Stimulated activated CD8-positive, alpha-beta memory T cell treated with anti-CD3 and anti-CD28 coated beads, Interleukin-12 subunit alpha, Interleukin-12 subunit beta, amount 100 ng/mL, for 24 hours (primary cell): Measurements from ENCODE around the gene PCDHA3.
"Not testable (repeated sequence)": the region's sequence is repeated elsewhere in the genome, so short reads cannot be mapped to it uniquely, and the experiment has no call there.

Source experiments
- DNase-seq: peaks from one replicate; pipeline ENCODE4 v3.0.0-alpha.2; 2020; ENCODE audit errors: extremely low read depth

The PCDHA3 gene

GRCh38 chr5:140821375-140822280 is 20.8 kb downstream of the PCDHA3 start, which contains the start of gene PCDHA5:
PCDHA5 (plus strand) TSS chr5:140821613.
- no peak for DNase-seq

GRCh38 chr5:140822281-140822629 is 21.4 kb downstream of the PCDHA3 start:
- DNase-seq = no peak

- not testable (repeated sequence) for DNase-seq
Measured at GRCh38 chr5:140822969-140823368, 22.1 kb downstream of the PCDHA3 start.

GRCh38 chr5:140823475-140823874 is 22.6 kb downstream of the PCDHA3 start:
- no peak for DNase-seq

GRCh38 chr5:140827704-140828361 is 27.0 kb downstream of the PCDHA3 start, which contains the start of gene PCDHA6:
PCDHA6 (plus strand) TSS chr5:140827960; CDS start chr5:140828092, 132 bp downstream.
- no peak for DNase-seq

- DNase-seq = no peak
Measured at GRCh38 chr5:140828362-140828737, 27.5 kb downstream of the PCDHA3 start.

- DNase-seq = not testable (repeated sequence)
Measured at GRCh38 chr5:140829511-140830501, 28.9 kb downstream of the PCDHA3 start.

GRCh38 chr5:140833993-140834392 is 33.1 kb downstream of the PCDHA3 start, which contains the start of gene PCDHA7:
PCDHA7 (plus strand) TSS chr5:140834269; CDS start chr5:140834384, 115 bp downstream.
- no peak for DNase-seq

GRCh38 chr5:140834439-140835008 is 33.7 kb downstream of the PCDHA3 start:
- not testable (repeated sequence) for DNase-seq

GRCh38 chr5:140835622-140836510 is 35.0 kb downstream of the PCDHA3 start:
- no peak for DNase-seq

GRCh38 chr5:140840978-140841962 is 40.4 kb downstream of the PCDHA3 start, which contains the start of gene PCDHA8:
PCDHA8 (plus strand) TSS chr5:140841187; CDS start chr5:140841322, 135 bp downstream.
- no peak for DNase-seq

GRCh38 chr5:140842798-140843733 is 42.2 kb downstream of the PCDHA3 start:
- DNase-seq = no peak

- DNase-seq = not testable (repeated sequence)
Measured at GRCh38 chr5:140848139-140849102, 47.6 kb downstream of the PCDHA3 start, which contains the start of gene PCDHA9. PCDHA9 (plus strand) TSS chr5:140848382; CDS start chr5:140848496, 114 bp downstream.

- not testable (repeated sequence) for DNase-seq
Measured at GRCh38 chr5:140849831-140850634, 49.2 kb downstream of the PCDHA3 start.
